HG03280 (cell line): ENCODE measurements around the gene EHD4.

Experiments used
- ATAC-seq: cut with Tn5 transposase; IDR thresholded peaks from one replicate; pipeline ENCODE4 v1.9.1; 2021; ENCODE audit warnings: mild to moderate bottlenecking, moderate library complexity; ENCODE audit not compliant: unreplicated experiment

The EHD4 gene

DNA sequence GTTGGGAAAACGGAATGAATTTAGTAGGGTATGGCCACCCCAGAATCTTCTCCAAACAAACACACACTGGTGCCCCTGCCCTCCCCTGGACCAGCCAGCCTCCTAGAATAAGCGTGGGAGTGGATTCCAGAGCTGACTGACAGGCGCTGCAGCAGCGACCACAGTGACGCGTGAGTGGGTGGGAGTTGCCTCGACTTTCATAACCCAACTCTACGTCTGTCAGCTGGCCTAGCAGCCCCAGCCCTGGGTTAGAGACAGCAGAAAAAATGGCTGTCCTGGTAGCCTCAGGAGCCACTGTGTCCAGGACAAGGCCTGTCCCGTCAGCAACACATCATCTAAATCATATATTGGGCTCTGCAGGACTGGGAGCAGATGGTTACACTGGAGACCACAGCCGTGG, 123.7 kb downstream of the EHD4 start:
- ATAC-seq: no peak

DNA sequence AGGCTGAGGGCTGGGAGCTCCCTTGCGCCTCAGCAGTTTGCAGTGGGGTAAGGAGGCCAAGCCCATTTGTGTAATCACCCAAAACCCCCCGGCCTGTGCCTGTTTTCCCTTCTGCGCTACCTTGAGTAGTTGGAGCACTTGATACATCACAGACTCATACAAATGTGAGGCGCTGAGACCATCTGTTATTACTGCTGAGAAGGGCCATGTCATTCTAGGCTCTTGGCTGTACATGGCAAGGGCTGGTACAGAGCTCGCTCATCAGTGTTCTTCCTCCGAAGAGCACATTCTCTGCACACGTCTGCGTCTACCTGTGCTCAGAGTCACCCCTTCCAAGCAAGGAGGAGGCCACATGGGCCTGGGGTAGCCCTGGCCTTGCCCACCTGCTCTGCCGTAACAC, 124.4 kb downstream of the EHD4 start:
- no peak for ATAC-seq

GRCh38 chr15:41847206-41847605, 125.2 kb downstream of the EHD4 start:
- ATAC-seq: no peak
